GM18511 (cell line): ENCODE data around the gene OR51V1.
"Not testable (repeated sequence)": the region's sequence is repeated elsewhere in the genome, so short reads cannot be mapped to it uniquely, and the experiment has no call there.

Experiments
- ATAC-seq: cut with Tn5 transposase; IDR thresholded peaks from one replicate; pipeline ENCODE4 v1.9.1; 2021; ENCODE audit warnings: mild to moderate bottlenecking, moderate library complexity; ENCODE audit not compliant: unreplicated experiment

Gene OR51V1

DNA sequence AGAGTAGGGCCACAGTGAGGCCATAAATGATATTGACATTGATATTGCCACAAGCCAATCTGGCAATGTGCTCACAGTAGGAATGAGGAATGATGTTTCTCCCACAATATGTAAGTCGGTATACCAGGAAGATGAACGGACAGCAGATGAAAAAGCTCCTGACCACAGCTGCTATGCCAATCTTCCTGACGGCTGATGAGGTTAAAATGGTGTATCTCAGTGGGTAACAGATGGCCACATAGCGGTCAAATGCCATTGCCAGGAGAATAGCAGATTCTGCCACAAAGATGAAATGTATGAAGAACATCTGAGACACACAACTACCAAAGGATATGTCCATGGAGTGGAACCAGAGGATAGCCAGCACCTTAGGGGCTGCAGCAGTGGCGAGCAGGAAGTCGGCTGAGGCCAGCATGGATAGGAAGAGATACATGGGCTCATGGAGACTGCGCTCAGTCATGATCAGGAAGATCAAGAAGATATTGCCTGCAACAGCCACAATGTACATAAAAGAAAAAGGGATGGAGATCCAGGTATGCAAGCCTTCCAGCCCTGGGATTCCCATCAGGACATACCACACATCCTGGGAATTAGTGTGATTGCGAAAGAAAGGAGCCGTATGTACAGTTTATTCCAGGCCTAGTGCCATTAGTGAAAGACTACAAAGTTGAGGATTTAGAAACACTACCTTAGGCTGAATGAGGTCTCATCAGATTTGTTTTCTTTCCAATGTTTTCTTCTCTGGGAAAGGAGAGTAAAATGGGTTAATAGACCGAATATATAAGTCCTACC, 22.2 kb downstream of the OR51V1 start:
- no peak for ATAC-seq

DNA sequence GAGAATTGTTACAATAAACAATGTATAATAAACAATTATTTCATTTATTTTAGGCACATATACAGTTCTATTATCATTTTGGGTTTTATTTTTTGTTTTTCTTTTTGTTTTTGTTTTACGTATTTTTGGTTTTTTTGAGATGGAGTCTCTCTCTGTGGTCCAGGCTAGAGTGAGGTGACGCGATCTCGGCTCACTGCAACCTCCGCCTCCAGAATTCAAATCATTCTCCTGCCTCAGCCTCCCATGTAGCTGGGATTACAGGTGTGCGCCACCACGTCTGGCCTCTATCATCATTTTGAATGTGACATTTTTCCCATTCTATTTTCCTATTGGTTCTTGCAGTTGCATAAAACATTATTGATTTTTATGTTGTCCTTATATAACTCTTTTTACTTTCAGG, 25.5 kb downstream of the OR51V1 start:
- no peak for ATAC-seq

DNA sequence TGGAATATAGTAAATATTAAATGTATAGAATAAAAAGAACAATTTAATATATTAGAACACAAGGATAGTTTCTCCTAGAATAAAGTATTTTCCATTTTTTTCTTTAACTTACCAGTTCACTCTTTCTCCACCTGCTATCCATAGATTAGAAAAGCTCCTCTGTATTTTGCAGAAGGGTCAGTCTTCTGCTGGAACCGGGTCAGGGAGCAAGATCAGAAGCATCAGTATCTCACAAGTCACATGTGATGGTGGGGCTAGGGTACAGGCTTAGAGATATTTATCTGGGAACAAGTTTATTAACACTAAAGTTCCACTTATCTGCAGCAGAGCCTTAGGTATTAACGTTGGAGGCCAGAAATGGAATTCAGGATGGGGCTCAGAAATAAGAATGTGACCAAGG, 28.6 kb downstream of the OR51V1 start:
- no peak for ATAC-seq

DNA sequence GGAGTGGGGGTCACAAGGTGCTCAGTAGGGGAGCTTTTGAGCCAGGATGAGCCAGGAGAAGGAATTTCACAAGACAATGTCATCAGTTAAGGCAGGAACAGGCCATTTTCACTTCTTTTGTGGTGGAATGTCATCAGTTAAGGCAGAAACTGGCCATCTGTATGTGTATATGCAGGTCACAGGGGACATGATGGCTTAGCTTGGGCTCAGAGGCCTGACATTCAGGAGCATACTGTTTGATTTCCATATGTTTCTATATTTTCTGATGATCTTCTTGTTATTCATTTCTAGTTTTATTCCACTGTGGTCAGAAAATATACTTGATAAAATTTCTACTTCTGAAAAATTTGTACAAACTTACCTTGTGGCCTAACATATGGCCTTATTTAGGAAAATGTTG, 34.6 kb downstream of the OR51V1 start:
- not testable (repeated sequence) for ATAC-seq

DNA sequence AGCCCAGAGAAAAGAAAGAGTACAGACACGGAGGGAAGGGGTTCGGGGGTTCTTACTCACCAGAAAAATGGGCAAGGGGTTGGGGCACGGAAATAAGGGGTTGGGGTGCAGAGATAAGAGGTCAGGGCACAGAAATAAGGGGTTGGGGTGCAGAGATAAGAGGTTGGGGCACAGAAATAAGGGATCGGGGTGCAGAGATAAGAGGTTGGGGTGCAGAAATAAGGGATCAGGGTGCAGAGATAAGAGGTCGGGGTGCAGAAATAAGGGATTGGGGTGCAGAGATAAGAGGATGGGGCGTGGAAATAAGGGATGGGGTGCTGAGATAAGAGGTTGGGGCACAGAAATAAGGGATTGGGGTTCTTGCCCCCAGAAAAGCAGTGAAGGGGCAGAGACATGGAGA, 35.7 kb downstream of the OR51V1 start:
- ATAC-seq: not testable (repeated sequence)

DNA sequence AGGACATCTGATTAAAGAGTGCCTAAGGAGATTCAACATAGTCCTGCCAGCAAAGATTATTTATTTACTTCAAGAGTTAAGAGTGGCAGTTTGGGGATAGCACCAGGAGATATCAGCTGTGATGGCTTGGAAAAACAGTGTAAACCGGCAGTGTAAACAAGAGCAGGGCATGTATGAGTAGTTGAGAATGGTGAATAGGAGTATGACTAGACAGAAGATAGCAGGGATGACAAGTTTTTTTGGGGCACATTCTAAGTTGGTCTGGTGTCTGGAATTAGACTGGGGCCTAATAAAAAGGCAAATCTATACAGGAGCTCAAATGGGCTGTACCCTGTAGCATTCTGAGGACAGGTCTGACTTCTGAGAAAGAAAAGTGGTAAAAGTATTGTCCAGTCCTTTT, 39.4 kb downstream of the OR51V1 start:
- not testable (repeated sequence) for ATAC-seq

DNA sequence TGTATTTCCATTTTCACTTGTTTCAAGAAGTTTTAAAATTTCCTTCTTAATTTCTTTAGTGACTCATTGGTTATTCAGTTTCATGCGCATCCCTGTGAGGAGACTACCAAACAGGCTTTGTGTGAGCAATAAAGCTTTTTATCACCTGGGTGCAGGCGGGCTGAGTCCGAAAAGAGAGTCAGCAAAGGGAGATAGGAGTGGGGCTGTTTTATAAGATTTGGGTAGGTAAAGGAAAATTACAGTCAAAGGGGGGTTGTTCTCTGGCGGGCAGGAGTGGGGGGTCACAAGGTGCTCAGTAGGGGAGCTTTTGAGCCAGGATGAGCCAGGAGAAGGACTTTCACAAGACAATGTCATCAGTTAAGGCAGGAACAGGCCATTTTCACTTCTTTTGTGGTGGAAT, 40.3 kb downstream of the OR51V1 start:
- not testable (repeated sequence) for ATAC-seq

DNA sequence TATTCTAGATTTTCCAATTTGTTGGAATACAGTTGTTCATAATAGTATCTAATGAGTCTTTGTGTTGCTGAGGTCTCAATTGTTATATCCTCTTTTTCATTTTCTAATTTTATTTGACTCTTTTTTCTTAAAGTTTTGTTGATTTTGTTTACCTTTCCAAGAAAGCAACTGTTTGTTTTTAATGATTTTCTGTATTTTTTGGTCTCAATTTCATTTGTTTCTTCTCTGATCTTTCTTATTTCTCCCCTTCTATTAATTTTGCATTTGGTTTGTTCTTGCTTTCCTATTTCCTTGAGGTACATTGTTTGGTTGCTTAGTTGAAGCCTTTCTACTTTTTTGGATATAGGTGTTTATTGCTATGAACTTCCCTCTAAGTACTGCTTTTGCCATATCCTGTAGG, 40.7 kb downstream of the OR51V1 start:
- no peak for ATAC-seq

DNA sequence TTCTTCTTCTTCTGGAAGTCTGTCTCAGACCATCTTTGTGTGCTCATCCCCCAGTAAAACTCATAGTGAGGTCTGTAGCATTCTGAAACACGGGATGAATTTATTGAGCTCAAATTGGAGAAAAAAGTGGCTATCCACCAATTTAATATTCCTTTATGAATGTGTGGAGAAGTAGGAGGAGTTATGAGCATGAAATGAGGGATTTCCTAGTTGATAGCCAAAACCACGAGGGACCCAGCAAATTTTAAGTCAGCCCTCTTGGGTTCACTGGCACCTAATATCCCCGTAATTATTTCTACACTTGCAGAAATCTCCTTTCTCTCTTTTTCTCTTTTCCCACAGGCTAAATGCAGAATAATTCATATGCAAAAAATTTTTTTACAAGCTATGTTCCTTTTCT, 45.8 kb downstream of the OR51V1 start, which contains the start of gene OR52A1:
TSS of gene OR52A1 (minus strand) at position 101 of the 400 bp plus-strand sequence. CDS start 2,388 bp downstream, outside the sequence.
- no peak for ATAC-seq

DNA sequence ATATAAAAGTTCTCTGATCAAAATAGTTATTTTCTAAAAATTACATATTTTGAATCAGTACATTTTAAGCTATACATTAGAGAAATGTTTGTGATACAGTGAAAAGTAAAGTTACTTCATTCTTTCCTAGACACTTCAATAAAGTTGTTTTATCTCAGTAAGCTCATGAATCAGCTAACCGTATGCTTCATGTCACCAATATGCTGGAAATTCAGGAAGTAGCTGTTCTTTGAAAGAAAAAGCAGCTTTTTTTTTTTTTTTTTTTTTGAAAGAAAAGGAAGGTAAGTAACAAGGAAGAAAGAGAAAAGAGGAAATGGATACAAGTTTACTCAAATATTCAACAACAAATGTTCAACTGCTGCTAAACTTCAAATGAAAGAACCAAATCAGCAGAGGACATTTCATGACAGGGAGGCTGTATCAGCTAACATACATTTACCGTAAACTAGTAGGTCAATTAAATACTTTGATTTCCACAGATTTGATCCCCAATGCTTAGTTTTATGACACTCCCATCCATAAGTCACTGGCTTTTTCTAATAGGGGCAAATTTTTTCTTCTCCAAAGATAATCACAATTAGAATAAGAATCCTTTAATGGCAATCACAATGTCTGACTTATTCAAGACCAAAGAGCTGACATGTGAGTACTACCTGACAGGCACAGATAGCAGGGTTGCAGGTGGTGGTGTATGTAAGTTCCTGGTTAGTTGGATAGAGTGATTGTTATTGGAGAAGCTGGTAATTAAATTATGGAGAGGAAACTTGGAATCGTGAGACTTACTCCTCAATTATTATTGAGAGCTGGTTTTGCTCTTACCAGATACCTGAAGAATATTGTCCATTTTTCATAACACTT, 46.7 kb downstream of the OR51V1 start:
- ATAC-seq: no peak

DNA sequence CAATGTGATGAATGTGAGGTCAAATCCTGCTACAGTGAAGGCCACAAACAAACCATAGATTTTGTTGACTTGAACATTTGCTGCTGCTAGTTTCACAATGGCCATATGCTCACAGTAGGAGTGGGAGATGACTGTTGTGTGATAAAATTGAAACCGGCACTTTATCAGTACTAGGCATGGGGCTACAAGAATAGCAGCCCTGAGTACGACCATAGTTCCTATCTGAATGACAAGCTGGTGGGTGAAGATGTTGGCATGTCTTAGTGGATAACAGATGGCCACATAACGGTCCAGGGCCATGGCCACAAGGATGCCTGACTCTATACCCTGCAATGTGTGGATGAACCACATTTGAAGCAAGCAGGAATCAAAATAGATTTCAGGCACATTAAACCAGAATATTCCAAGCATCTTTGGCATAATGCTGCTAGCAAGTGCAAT, 48.7 kb downstream of the OR51V1 start:
- no peak for ATAC-seq
